Measurements from ENCODE around the gene SNRPA.

GRCh38 chr19:40739871-40740703 lies 10.9 kb upstream of the SNRPA start:
- no peak for TF ChIP-seq POLR2AphosphoS5 (IDR thresholded peaks at IDR 0.05)
- TF ChIP-seq POLR2A (IDR thresholded peaks at IDR 0.05): no peak
- TF ChIP-seq, protein P1, sequence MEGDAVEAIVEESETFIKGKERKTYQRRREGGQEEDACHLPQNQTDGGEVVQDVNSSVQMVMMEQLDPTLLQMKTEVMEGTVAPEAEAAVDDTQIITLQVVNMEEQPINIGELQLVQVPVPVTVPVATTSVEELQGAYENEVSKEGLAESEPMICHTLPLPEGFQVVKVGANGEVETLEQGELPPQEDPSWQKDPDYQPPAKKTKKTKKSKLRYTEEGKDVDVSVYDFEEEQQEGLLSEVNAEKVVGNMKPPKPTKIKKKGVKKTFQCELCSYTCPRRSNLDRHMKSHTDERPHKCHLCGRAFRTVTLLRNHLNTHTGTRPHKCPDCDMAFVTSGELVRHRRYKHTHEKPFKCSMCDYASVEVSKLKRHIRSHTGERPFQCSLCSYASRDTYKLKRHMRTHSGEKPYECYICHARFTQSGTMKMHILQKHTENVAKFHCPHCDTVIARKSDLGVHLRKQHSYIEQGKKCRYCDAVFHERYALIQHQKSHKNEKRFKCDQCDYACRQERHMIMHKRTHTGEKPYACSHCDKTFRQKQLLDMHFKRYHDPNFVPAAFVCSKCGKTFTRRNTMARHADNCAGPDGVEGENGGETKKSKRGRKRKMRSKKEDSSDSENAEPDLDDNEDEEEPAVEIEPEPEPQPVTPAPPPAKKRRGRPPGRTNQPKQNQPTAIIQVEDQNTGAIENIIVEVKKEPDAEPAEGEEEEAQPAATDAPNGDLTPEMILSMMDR (IDR thresholded peaks at IDR 0.05): no peak
